ENCODE data around the gene METTL25B. TPM values are rescaled to one million over a fixed set of nuclear protein-coding genes. Genes with fewer than 3 reads are reported as not detected.
A peak's percentile ranks its signal among the peaks of the same experiment; 100 is the strongest.

The METTL25B gene
- total and polyA plus RNA-seq, 2 of the 4 experiments (the other 2 are of a cell fraction), result 2.3 to 10.1 TPM

- H3K27me3 ChIP-seq (ENCODE audit: control insufficient read depth, insufficient read depth, low read length), result no peaks in the 10 kb centered on the region
- no peak overlapping the region for H2BK20ac ChIP-seq (ENCODE audit: low read depth, low read length)
- no peak overlapping the region for H2BK120ac ChIP-seq (ENCODE audit: low read depth, low read length)
- BruUV-seq (replicated peaks), result no TSS peak
- H4K91ac ChIP-seq (ENCODE audit: insufficient read depth, low read depth, low read length), result peak overlapping the region; percentile 74
- H3K9me1 ChIP-seq (ENCODE audit: insufficient read depth, low read length), result peaks cover 2% of the 10 kb centered on the region; the same call in 1 of the 2 replicates
- ATAC-seq (ENCODE audit: low read depth) (peak; percentile 4), DNase-seq (no peak)
- WGBS, 2 experiments (ENCODE audit: extremely low coverage in 2 of 2, insufficient read length in 1 of 2), result no CpG with 5 or more reads among the region's 7 CpGs
- H3K4me2 ChIP-seq (ENCODE audit: low read depth, low read length), result peak overlapping the region; percentile 92
- in situ Hi-C loops (cut with MboI; ENCODE audit: low sequenced_read_pairs) (no loop called here), intact Hi-C loops (cut with micrococcal nuclease) (no loop called here), dilution Hi-C loops (cut with HindIII; ENCODE audit: low sequenced_read_pairs, unreplicated experiment) (no loop called here)
- H4K8ac ChIP-seq (ENCODE audit: low read depth in 2 of 2, low read length in 2 of 2), result peak overlapping the region; percentile 78 to 86
- peak overlapping the region; percentile 96 for H2AK5ac ChIP-seq (ENCODE audit: low read depth, low read length)
- H3K4me1 ChIP-seq (ENCODE audit: control insufficient read depth, insufficient read depth, low read length), result 0 out of 2 replicates have a peak, but pooled peaks cover 2% of the 10 kb centered on the region
- POLR2A ChIA-PET (ENCODE audit: unreplicated experiment), result no interaction called here
- peak overlapping the region; percentile 99 for H2AK9ac ChIP-seq (replicated peaks; ENCODE audit: low read depth, low read length, poor library complexity)
- peak overlapping the region; percentile 85 for H3K23ac ChIP-seq (ENCODE audit: low read depth, low read length)
- H3K4me3 ChIP-seq (ENCODE audit: insufficient read depth, low read depth, low read length), result peak overlapping the region; percentile 56
- CTCF ChIA-PET, result no interaction called here
- H3K27ac ChIP-seq (ENCODE audit: insufficient read depth, low read length), result peak overlapping the region; percentile 57
- no peak overlapping the region for H3K18ac ChIP-seq (ENCODE audit: low read depth, low read length)
- no peak overlapping the region for H2BK15ac ChIP-seq (ENCODE audit: low read depth, low read length)
- peak overlapping the region; percentile 64 for H3K56ac ChIP-seq (ENCODE audit: extremely low read depth, insufficient read depth, low read length)
- TF ChIP-seq BHLHE40 (IDR thresholded peaks at IDR 0.05; ENCODE audit: low read depth, low read length) (no peak), MAFK (IDR thresholded peaks at IDR 0.05; ENCODE audit: low read depth, low read length) (peak; percentile 28; the same call in 1 of the 2 replicates), CTCF (conservative IDR thresholded peaks at IDR 0.05; ENCODE audit: low read depth, low read length) (no peak)
- H4K20me1 ChIP-seq (ENCODE audit: insufficient read depth, low read length), result 0 out of 2 replicates have a peak, but pooled peaks cover 4% of the 10 kb centered on the region
- peak overlapping the region; percentile 49 for H2BK5ac ChIP-seq (ENCODE audit: low read depth, low read length, poor library complexity, severe bottlenecking)
- H4K5ac ChIP-seq (ENCODE audit: low read depth, low read length), result peak overlapping the region; percentile 54
- H3K9ac ChIP-seq (ENCODE audit: low read depth, low read length), result peak overlapping the region; percentile 77
- peak overlapping the region; percentile 97 for H3K14ac ChIP-seq (replicated peaks; ENCODE audit: low read depth, low read length)
- H3K36me3 ChIP-seq (ENCODE audit: control insufficient read depth, insufficient read depth, low read length), result peaks cover 44% of the 10 kb centered on the region
- no peaks in the 10 kb centered on the region for H3K9me3 ChIP-seq (ENCODE audit: control insufficient read depth, insufficient read depth, low read length)
- H3K79me1 ChIP-seq (ENCODE audit: low read depth in 1 of 2, low read length in 2 of 2), result peaks cover 4 to 53% of the 10 kb centered on the region in 2 experiments
- peak overlapping the region; percentile 92 for H3K4ac ChIP-seq (ENCODE audit: low read depth, low read length)
- peak overlapping the region; percentile 97 for H2AFZ ChIP-seq (replicated peaks; ENCODE audit: low read length, poor library complexity)
Observed at GRCh38 chr1:156740237-156740740, 12.0 kb downstream of the METTL25B start.

All from IMR-90 (cell line).